ENCODE results near the gene PRPF19. TPM values are rescaled to one million over a fixed set of nuclear protein-coding genes. Genes with fewer than 3 reads are reported as not detected.

PRPF19 gene
- total RNA-seq, 1 donor from 2014 or later = 143 TPM

DNA sequence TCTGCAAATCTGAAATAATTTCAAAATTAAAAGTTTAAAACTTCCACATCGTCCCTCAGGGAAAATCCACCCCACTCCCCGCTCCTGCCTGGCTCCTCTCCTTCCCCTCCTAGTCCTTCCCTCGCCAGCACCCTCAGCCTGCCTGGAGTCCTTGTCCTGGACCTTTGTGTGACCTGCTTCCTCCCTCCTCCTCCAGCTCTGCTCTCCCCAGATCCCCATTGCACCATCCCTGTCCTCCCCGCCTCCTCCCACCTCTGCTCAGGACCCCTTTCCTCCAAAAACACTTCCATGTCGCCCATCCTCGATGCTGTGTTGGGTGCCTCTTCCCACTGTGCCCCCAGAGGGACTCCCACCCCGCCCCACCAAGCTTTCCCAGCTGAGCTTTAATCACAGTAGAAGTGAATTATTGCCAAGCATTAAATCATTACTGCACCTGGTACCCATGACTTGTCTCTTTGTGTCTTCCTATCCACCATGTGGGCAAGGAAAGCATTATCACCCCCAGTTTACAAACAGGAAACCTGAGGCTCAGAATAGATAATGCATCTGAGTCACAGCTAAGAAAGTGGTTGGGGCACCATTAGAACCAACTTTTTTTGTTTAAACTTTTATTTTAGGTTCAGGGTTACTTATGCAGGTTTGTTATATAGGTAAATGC lies 41.4 kb downstream of the PRPF19 start:
- no peaks in the 10 kb centered on the region for H3K9me3 Mint-ChIP-seq
- H3K27ac Mint-ChIP-seq = no peak overlapping the region
- ChIA-PET POLR2A (interaction anchor here (0.6 kb wide), 1 partner anchor 515 kb away, joined by 4 read pairs; no protein-coding TSS in a partner anchor), CTCF (interaction anchor here (0.8 kb wide), 1 partner anchor 89 kb away, joined by 3 read pairs; no protein-coding TSS in a partner anchor)
- no peak overlapping the region for H3K4me3 Mint-ChIP-seq
- ATAC-seq (ENCODE audit: low read depth) (no peak), DNase-seq (no peak)
- intact Hi-C loops (cut with micrococcal nuclease) = no loop called here
- H3K36me3 Mint-ChIP-seq (ENCODE audit: low read depth) = no peaks in the 10 kb centered on the region
- H3K4me1 Mint-ChIP-seq = no peaks in the 10 kb centered on the region
- no peaks in the 10 kb centered on the region for H3K27me3 Mint-ChIP-seq
- TF ChIP-seq, protein P1, sequence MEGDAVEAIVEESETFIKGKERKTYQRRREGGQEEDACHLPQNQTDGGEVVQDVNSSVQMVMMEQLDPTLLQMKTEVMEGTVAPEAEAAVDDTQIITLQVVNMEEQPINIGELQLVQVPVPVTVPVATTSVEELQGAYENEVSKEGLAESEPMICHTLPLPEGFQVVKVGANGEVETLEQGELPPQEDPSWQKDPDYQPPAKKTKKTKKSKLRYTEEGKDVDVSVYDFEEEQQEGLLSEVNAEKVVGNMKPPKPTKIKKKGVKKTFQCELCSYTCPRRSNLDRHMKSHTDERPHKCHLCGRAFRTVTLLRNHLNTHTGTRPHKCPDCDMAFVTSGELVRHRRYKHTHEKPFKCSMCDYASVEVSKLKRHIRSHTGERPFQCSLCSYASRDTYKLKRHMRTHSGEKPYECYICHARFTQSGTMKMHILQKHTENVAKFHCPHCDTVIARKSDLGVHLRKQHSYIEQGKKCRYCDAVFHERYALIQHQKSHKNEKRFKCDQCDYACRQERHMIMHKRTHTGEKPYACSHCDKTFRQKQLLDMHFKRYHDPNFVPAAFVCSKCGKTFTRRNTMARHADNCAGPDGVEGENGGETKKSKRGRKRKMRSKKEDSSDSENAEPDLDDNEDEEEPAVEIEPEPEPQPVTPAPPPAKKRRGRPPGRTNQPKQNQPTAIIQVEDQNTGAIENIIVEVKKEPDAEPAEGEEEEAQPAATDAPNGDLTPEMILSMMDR (IDR thresholded peaks at IDR 0.05) = no peak

DNA sequence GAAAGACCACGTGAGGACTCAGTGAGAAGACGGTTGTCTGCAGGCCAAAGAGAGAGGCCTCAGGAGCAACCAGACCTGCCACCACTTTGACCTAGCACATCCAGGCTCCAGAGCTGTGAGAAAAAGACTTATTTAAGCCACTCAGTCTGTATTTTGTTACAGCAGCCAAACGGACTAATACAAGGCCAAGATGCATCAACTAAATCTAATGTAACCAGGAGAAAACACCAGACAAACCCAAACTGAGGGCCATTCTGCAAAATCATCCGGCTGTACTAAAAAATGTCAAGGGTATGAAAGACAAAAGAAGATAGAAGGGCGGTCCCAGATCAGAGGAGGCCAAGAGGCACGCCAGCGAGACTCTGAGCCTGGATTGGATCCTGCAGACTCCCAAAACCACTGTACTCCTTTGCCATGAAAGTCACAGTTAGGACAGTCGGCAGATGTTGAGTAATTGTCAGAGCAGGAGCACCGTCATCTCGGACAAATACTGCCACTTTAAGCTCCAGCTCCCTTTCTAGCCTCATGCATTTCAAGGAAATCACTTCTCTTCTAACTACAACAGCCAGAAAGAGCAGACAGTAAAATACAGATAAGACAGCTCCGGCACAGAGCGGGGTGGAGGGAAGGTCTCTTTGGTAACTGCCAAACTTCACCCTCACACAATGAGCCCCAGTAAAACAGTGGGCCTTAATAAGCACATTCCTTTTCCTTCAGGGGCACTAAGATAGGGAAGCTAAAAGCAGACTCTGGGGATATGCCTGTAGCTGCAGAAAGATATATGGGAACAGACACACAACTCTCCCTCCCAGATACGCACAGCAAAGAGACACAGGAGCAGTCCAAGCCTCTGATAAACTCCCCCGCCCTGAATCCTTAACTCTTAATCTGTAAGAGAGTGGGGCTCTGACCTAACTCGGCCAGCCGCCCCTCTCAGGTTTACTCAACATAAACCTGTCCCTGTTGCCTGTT lies 42.5 kb downstream of the PRPF19 start:
- TF ChIP-seq, protein P1 (IDR thresholded peaks at IDR 0.05) = no peak
- ATAC-seq (ENCODE audit: low read depth) = no peak
- POLR2A ChIA-PET = interaction anchor here (0.6 kb wide), 1 partner anchor 48 kb away, joined by 4 read pairs; no protein-coding TSS in a partner anchor

DNA sequence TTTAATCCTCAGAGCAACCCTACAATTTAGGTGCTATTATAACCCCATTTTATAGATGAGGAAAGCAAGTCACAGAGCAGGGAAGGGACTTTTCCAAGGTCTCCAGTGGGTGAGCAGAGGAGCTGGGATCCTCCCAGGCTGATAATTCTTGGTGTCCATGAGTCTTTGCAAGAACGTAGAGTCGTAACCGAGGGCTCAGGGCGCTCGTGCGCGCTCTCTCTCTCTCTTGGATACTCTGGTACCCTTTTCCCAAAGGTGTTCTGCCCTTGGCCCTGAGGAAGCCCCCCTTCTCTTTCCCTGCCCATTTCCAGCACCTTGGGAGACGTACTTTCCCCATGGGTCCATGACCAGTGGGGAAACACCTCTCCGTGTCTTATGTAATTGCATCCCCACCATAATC lies 44.2 kb downstream of the PRPF19 start:
- intact Hi-C loops (cut with micrococcal nuclease) = no loop called here
- no peak for ATAC-seq (ENCODE audit: low read depth)
- CTCF ChIA-PET = no interaction called here

More for the DNA sequence above, 42.5 kb downstream of the PRPF19 start:
- H3K36me3 Mint-ChIP-seq (ENCODE audit: low read depth) = no peaks in the 10 kb centered on the region
- no peak overlapping the region for H3K4me3 Mint-ChIP-seq
- H3K27me3 Mint-ChIP-seq = no peaks in the 10 kb centered on the region
- no peaks in the 10 kb centered on the region for H3K9me3 Mint-ChIP-seq
- DNase-seq = no peak
- H3K27ac Mint-ChIP-seq = no peak overlapping the region
- intact Hi-C loops (cut with micrococcal nuclease) = no loop called here
- CTCF ChIA-PET = no interaction called here
- H3K4me1 Mint-ChIP-seq = peaks cover 5% of the 10 kb centered on the region

DNA sequence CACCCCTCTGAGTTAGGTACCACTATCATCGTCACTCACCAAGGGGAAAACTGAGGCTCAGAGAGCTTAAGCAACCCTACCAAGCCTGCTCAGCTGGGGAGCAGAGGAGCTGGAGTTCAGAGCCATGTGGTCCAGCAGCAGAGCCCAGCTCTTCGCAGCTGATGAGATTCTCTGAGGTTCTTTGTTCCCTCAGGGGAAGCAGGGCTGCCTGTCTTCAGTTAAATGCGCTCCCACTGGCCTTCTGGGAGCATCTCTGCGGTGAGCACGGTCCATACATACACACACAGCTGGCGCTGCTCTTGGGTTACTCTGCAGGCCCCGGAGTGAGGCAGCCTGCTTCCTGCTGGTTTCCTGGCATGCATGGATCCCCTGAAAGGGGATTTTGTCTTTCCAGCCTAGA lies 45.4 kb downstream of the PRPF19 start:
- Mint-ChIP-seq H3K9me3 (no peaks in the 10 kb centered on the region), H3K27ac (no peak overlapping the region), H3K36me3 (ENCODE audit: low read depth) (no peaks in the 10 kb centered on the region), H3K4me3 (no peak overlapping the region), H3K4me1 (peaks cover 12% of the 10 kb centered on the region), H3K27me3 (no peaks in the 10 kb centered on the region)
- intact Hi-C loops (cut with micrococcal nuclease) = no loop called here
- DNase-seq (no peak), ATAC-seq (ENCODE audit: low read depth) (no peak)
- ChIA-PET POLR2A (no interaction called here), CTCF (no interaction called here)
- TF ChIP-seq, protein P1 (IDR thresholded peaks at IDR 0.05) = no peak

More for the DNA sequence above, 44.2 kb downstream of the PRPF19 start:
- peaks cover 12% of the 10 kb centered on the region for H3K4me1 Mint-ChIP-seq
- H3K9me3 Mint-ChIP-seq = no peaks in the 10 kb centered on the region
- H3K4me3 Mint-ChIP-seq = no peak overlapping the region
- POLR2A ChIA-PET = no interaction called here
- TF ChIP-seq, protein P1 (IDR thresholded peaks at IDR 0.05) = no peak
- no peak for DNase-seq
- H3K36me3 Mint-ChIP-seq (ENCODE audit: low read depth) = no peaks in the 10 kb centered on the region
- no peaks in the 10 kb centered on the region for H3K27me3 Mint-ChIP-seq
- no peak overlapping the region for H3K27ac Mint-ChIP-seq
